GM12865 (cell line): ENCODE measurements around the gene DCUN1D3.

Experiments used
- DNase-seq: peaks from one replicate; pipeline ENCODE4 v3.0.0; 2010; ENCODE audit warnings: low read depth
- H3K4me3 ChIP-seq: 2 replicates; pipeline ENCODE4 v1.5.1; 2011; ENCODE audit warnings: mild to moderate bottlenecking, low read depth, low read length, control low read depth
- CTCF ChIP-seq: IDR thresholded peaks from 2 replicates; pipeline ENCODE4 v1.5.1; 2011; ENCODE audit warnings: low read length, control low read depth, low read depth, inconsistent platforms; ENCODE audit not compliant: insufficient read depth; ENCODE audit errors: missing control alignments

DCUN1D3 gene

GRCh38 chr16:20849589-20850390, 50.4 kb downstream of the DCUN1D3 start:
- DNase-seq: peak; percentile 65
- H3K4me3 ChIP-seq: no peak overlapping the region
- TF ChIP-seq CTCF: peak; percentile 98

DNA sequence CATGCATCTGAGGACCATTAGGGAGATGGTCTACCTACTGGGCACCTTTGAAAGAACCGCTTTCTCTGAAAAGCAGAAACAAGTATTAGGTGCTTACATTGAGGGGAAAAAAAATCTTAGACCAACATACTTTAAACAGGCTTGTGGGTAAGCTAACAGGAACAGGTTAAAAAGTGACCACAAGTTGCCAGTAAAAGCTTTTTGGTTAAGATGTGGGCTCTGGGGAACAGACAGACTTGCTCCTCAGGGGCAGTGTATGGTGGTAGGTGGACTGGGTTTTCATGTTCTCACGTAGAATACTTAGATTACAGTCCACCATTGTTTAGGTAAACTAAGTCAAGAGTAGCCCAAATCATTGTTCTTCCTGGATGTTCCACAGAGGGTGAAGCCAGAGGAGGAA, 52.6 kb downstream of the DCUN1D3 start:
- no peak overlapping the region for H3K4me3 ChIP-seq
- TF ChIP-seq CTCF: no peak

GRCh38 chr16:20846551-20846950, 53.6 kb downstream of the DCUN1D3 start:
- TF ChIP-seq CTCF: no peak
- DNase-seq: no peak
- H3K4me3 ChIP-seq: no peak overlapping the region

More for the DNA sequence above, 52.6 kb downstream of the DCUN1D3 start:
- no peak for DNase-seq

DNA sequence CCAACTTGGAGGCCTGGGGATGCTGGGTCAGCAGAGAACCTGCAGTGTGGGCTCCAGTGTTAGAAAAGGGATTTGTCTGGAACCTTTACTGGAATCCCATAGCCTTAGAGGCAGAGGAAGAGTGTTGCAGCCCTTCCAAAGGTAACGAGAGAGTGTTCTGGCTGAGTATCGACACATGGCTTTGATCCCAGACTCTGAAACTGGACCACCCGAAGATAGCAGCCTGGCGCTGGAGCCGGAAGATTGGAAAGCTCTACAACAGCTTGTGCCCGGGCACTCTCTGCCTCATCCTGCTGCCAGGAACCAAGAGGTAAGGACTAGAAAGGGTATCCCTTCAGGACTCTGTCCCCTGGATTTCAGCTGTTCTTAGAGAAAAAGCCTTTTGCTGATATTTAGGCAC, 54.1 kb downstream of the DCUN1D3 start:
- DNase-seq: no peak
- no peak for TF ChIP-seq CTCF
- no peak overlapping the region for H3K4me3 ChIP-seq

GRCh38 chr16:20844588-20844987, 55.6 kb downstream of the DCUN1D3 start:
- H3K4me3 ChIP-seq: no peak overlapping the region
- DNase-seq: no peak
- TF ChIP-seq CTCF: no peak

GRCh38 chr16:20844054-20844453, 56.1 kb downstream of the DCUN1D3 start:
- H3K4me3 ChIP-seq: no peak overlapping the region
- DNase-seq: no peak
- TF ChIP-seq CTCF: no peak

DNA sequence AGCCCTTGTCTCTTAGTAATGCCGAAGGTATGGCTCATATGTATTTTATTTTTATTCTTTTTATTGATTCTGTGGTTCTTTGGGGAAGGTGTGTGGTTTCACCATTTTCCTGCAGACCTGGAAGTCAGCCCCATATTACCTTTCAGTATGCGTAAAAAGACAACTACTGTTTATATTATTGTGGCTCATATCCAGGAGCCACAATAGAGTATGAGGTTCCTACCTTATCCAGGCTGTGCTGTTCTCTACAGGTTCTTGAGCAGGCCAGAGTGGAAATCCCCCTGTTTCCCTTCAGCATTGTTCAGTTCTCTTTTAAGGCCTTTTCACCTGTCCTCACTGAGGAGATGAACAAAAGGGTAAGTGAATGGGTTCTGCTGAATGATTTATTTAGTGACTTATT, 60.7 kb downstream of the DCUN1D3 start:
- DNase-seq: no peak
- TF ChIP-seq CTCF: no peak
- H3K4me3 ChIP-seq: no peak overlapping the region
